Osteocyte (in vitro differentiated cells): Measurements from ENCODE around the gene FBN1. TPM values are rescaled to one million over a fixed set of nuclear protein-coding genes. Genes with fewer than 3 reads are reported as not detected.

Source experiments
- DNase-seq: peaks from one replicate; pipeline ENCODE4 v3.0.0; 2021; ENCODE audit warnings: mixed read lengths; ENCODE audit not compliant: unreplicated experiment; ENCODE audit errors: extremely low spot score
- H3K27ac Mint-ChIP-seq: one replicate; pipeline ENCODE4 v1.8.0; 2021; ENCODE audit warnings: mild to moderate bottlenecking, mixed read lengths; ENCODE audit not compliant: unreplicated experiment
- H3K27me3 Mint-ChIP-seq: one replicate; pipeline ENCODE4 v1.8.0; 2021; ENCODE audit warnings: mixed read lengths; ENCODE audit not compliant: unreplicated experiment
- H3K36me3 Mint-ChIP-seq: one replicate; pipeline ENCODE4 v1.8.0; 2021; ENCODE audit warnings: mixed read lengths; ENCODE audit not compliant: unreplicated experiment
- H3K4me1 Mint-ChIP-seq: one replicate; pipeline ENCODE4 v1.8.0; 2021; ENCODE audit warnings: mixed read lengths; ENCODE audit not compliant: unreplicated experiment
- H3K4me3 Mint-ChIP-seq: one replicate; pipeline ENCODE4 v1.8.0; 2021; ENCODE audit warnings: mild to moderate bottlenecking, moderate library complexity, mixed read lengths; ENCODE audit not compliant: unreplicated experiment
- H3K9me3 Mint-ChIP-seq: one replicate; pipeline ENCODE4 v1.8.0; 2021; ENCODE audit warnings: mixed read lengths; ENCODE audit not compliant: unreplicated experiment
- total RNA-seq: library from RNA; stranded (reverse); gene quantifications from 2 replicates; pipeline ENCODE4 v1.2.1, GENCODE V29; 2021
- TF ChIP-seq, protein P1 (sequence below): fragments of 200-600 bp; sonication (generic); IDR thresholded peaks from 2 replicates; pipeline ENCODE4 v1.5.0; 2021; ENCODE audit warnings: antibody characterized with exemption, mild to moderate bottlenecking, moderate library complexity

FBN1 gene
- total RNA-seq, 1 donor from 2014 or later: 1,012 TPM

DNA sequence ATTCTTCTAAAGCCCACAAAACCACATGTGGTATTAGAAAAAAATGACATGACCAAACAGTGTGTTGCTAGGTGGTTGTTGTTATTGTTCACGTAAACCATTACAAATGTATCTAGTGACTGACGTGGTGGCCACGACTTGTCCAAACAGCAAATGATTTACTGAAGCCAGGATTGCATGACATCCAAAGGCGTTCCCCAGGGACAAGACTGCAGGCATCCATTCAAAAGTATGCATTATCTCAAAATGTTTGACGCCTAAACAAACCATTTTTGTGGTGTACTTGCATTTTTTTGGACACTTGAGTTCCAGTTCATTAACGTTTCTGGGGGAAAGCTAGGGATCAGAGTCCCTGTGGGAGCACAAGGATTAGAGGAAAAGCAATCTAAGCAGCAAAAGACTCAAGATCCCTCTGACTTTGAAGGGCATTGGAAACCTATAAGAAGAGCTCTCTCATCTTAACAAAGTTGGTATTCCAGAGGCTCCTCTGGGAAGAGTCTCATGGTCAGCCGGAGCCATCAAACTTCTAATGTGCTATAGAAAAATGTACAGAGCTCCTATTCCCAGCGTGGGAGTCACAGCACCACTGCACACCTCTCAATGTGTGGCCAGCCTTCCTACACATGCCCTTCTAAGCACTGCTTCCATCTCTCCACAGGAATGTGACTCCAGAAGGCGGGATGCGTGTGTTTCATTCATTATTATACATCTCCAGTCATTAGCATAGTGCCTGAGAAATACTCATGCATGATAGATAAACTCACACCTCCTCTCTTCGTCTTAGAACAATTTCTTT, 62.9 kb downstream of the FBN1 start:
- H3K9me3 Mint-ChIP-seq: peaks cover 4% of the 10 kb centered on the region
- peaks cover 29% of the 10 kb centered on the region for H3K36me3 Mint-ChIP-seq
- H3K4me1 Mint-ChIP-seq: peaks cover 90% of the 10 kb centered on the region
- no peak for DNase-seq
- TF ChIP-seq, protein P1, sequence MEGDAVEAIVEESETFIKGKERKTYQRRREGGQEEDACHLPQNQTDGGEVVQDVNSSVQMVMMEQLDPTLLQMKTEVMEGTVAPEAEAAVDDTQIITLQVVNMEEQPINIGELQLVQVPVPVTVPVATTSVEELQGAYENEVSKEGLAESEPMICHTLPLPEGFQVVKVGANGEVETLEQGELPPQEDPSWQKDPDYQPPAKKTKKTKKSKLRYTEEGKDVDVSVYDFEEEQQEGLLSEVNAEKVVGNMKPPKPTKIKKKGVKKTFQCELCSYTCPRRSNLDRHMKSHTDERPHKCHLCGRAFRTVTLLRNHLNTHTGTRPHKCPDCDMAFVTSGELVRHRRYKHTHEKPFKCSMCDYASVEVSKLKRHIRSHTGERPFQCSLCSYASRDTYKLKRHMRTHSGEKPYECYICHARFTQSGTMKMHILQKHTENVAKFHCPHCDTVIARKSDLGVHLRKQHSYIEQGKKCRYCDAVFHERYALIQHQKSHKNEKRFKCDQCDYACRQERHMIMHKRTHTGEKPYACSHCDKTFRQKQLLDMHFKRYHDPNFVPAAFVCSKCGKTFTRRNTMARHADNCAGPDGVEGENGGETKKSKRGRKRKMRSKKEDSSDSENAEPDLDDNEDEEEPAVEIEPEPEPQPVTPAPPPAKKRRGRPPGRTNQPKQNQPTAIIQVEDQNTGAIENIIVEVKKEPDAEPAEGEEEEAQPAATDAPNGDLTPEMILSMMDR: no peak
- no peak overlapping the region for H3K4me3 Mint-ChIP-seq
- H3K27ac Mint-ChIP-seq: peak overlapping the region; percentile 92
- no peaks in the 10 kb centered on the region for H3K27me3 Mint-ChIP-seq

GRCh38 chr15:48581219-48581618, 64.3 kb downstream of the FBN1 start:
- TF ChIP-seq, protein P1: no peak
- Mint-ChIP-seq H3K4me1 (peaks cover 90% of the 10 kb centered on the region), H3K4me3 (no peak overlapping the region), H3K27ac (peak overlapping the region; percentile 92), H3K9me3 (no peaks in the 10 kb centered on the region), H3K27me3 (no peaks in the 10 kb centered on the region), H3K36me3 (peaks cover 27% of the 10 kb centered on the region)
- DNase-seq: no peak

DNA sequence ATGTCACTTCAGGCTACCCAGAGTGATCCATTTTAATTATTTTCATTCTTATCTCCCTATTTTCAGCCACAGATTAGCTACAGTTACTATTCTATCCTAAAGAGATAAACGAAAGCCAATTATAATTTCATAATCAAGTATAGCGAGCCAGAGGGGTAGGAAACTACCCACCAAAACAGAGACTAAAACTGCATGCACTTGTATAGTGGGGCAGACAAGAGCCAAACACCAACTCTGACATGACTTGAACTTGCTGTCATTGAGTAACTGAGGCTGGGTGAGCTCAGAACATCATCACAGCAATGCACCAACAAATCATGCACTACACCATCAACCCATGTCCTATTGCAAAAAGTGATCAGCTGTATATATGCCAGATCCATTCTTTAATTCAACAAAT, 64.8 kb downstream of the FBN1 start:
- DNase-seq: no peak
- Mint-ChIP-seq H3K27ac (peak overlapping the region; percentile 92), H3K4me1 (peaks cover 88% of the 10 kb centered on the region), H3K9me3 (no peaks in the 10 kb centered on the region), H3K4me3 (no peak overlapping the region), H3K36me3 (peaks cover 29% of the 10 kb centered on the region), H3K27me3 (no peaks in the 10 kb centered on the region)
- TF ChIP-seq, protein P1: no peak

GRCh38 chr15:48579945-48580671, 65.4 kb downstream of the FBN1 start:
- Mint-ChIP-seq H3K27ac (peak overlapping the region; percentile 92), H3K4me1 (peaks cover 84% of the 10 kb centered on the region), H3K4me3 (peak overlapping the region; percentile 18), H3K9me3 (no peaks in the 10 kb centered on the region), H3K27me3 (no peaks in the 10 kb centered on the region), H3K36me3 (peaks cover 31% of the 10 kb centered on the region)
- DNase-seq: no peak
- TF ChIP-seq, protein P1: no peak

DNA sequence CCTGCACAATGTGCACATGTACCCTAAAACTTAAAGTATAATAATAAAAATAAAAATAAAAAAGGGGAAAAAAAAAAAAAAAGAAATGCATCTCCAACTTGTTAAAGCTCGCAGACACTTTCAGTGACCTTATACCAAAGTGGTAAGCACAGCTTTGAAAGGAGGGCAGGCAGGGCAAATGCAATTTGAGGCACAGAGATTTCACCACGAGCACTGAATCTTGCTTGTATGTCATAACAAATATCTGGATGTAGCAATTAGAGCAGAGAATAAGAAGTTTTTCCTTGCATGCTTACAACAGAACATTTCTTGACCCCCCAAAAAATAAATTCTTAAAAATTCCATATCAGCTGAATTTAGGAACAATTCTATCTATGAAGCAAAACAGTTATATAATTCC, 66.5 kb downstream of the FBN1 start:
- DNase-seq: no peak
- Mint-ChIP-seq H3K27ac (peak overlapping the region; percentile 92), H3K36me3 (peaks cover 32% of the 10 kb centered on the region), H3K4me3 (no peak overlapping the region), H3K9me3 (no peaks in the 10 kb centered on the region), H3K4me1 (peaks cover 74% of the 10 kb centered on the region), H3K27me3 (no peaks in the 10 kb centered on the region)
- TF ChIP-seq, protein P1: no peak
